ENCODE results near the gene HS3ST4.

HS3ST4 gene

GRCh38 chr16:25897702-25898101 lies 205.9 kb downstream of the HS3ST4 start:
- no peak for DNase-seq

- no peak for DNase-seq
Observed at GRCh38 chr16:25905810-25906209, 214.1 kb downstream of the HS3ST4 start.

GRCh38 chr16:25910971-25911370 lies 219.2 kb downstream of the HS3ST4 start:
- no peak for DNase-seq

GRCh38 chr16:25912321-25912720 lies 220.6 kb downstream of the HS3ST4 start:
- DNase-seq, result no peak

- no peak for DNase-seq
Observed at GRCh38 chr16:25914357-25914962, 222.7 kb downstream of the HS3ST4 start.

GRCh38 chr16:25916037-25916436 lies 224.3 kb downstream of the HS3ST4 start:
- no peak for DNase-seq

- no peak for DNase-seq
Observed at GRCh38 chr16:25922438-25922837, 230.7 kb downstream of the HS3ST4 start.

GRCh38 chr16:25925421-25925820 lies 233.7 kb downstream of the HS3ST4 start:
- DNase-seq, result no peak

GRCh38 chr16:25931473-25932035 lies 239.8 kb downstream of the HS3ST4 start:
- no peak for DNase-seq

GRCh38 chr16:25941800-25942499 lies 250.2 kb downstream of the HS3ST4 start:
- DNase-seq, result no peak

GRCh38 chr16:25950586-25951281 lies 259.0 kb downstream of the HS3ST4 start:
- no peak for DNase-seq

- DNase-seq, result no peak
Observed at GRCh38 chr16:25951999-25952398, 260.2 kb downstream of the HS3ST4 start.

- no peak for DNase-seq
Observed at GRCh38 chr16:25952983-25953382, 261.2 kb downstream of the HS3ST4 start.

- DNase-seq, result no peak
Observed at GRCh38 chr16:25957707-25958106, 265.9 kb downstream of the HS3ST4 start.

GRCh38 chr16:25959221-25959620 lies 267.5 kb downstream of the HS3ST4 start:
- DNase-seq, result no peak

GRCh38 chr16:25966172-25967097 lies 274.7 kb downstream of the HS3ST4 start:
- no peak for DNase-seq

GRCh38 chr16:25977121-25977520 lies 285.4 kb downstream of the HS3ST4 start:
- DNase-seq, result no peak

GRCh38 chr16:25978218-25978617 lies 286.5 kb downstream of the HS3ST4 start:
- no peak for DNase-seq

GRCh38 chr16:25988084-25988483 lies 296.3 kb downstream of the HS3ST4 start:
- no peak for DNase-seq

- DNase-seq, result no peak
Observed at GRCh38 chr16:25988882-25989281, 297.1 kb downstream of the HS3ST4 start.

GRCh38 chr16:25996052-25996451 lies 304.3 kb downstream of the HS3ST4 start:
- DNase-seq, result no peak

GRCh38 chr16:26005336-26005735 lies 313.6 kb downstream of the HS3ST4 start:
- no peak for DNase-seq

- DNase-seq, result no peak
Observed at GRCh38 chr16:26012376-26012775, 320.6 kb downstream of the HS3ST4 start.

Measured in CD4-positive, alpha-beta T cell treated with Interleukin-1 beta for 1 hour (primary cell).